Measurements from ENCODE around the gene TBC1D22A.

GRCh38 chr22:47125603-47126002 is 363.2 kb downstream of the TBC1D22A start:
- no peak for TF ChIP-seq CTCF (IDR thresholded peaks at IDR 0.05 in 4 of 5, conservative IDR thresholded peaks at IDR 0.05 in 1 of 5)
- TF ChIP-seq POLR2A (IDR thresholded peaks at IDR 0.05), result no peak

Measured in gastrocnemius medialis (tissue), 4 donors.